Measurements from ENCODE around the gene MAPK1.
"Not testable (repeated sequence)": the region's sequence is repeated elsewhere in the genome, so short reads cannot be mapped to it uniquely, and the experiment has no call there.

Gene MAPK1

DNA sequence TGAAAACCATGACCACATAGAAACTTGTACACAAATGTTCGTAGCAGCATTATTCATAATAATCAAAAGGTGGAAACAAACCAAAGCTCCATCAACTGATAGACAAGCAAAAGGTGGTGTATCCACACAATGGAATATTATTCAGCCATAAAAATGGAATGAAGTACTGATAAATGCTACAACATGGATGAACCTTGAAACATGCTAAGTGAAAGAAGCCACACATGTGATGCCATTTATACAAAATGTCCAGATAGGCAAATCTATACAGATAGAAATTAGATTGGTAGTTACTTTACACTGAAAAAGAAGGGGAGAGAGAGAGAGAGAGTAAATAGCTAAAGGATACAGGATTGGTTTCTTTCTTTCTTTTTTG, 27.7 kb downstream of the MAPK1 start:
- Histone ChIP-seq H3K4me2 (ENCODE audit: low read depth, low read length, poor library complexity, severe bottlenecking) (no peak overlapping the region), H3K27me3 (ENCODE audit: low read length) (no peaks in the 10 kb centered on the region), H3K9ac (ENCODE audit: low read length) (no peak overlapping the region), H3K9me3 (ENCODE audit: insufficient read depth, low read length) (no peaks in the 10 kb centered on the region), H4K20me1 (ENCODE audit: low read depth, low read length) (no peaks in the 10 kb centered on the region), H3F3A (ENCODE audit: insufficient read depth) (peaks cover 9% of the 10 kb centered on the region; the same call in 1 of the 2 replicates), H2AFZ (ENCODE audit: low read depth, low read length, severe bottlenecking) (no peak overlapping the region), H3K36me3 (ENCODE audit: low read length) (no peaks in the 10 kb centered on the region), H3K27ac (ENCODE audit: low read depth, low read length) (no peak overlapping the region), H3K9me2 (replicated peaks; ENCODE audit: insufficient read depth, low read length) (no peaks in the 10 kb centered on the region), H3K4me3 (ENCODE audit: insufficient read depth, low read length, poor library complexity, severe bottlenecking) (no peak overlapping the region), H3K79me2 (ENCODE audit: insufficient read depth, low read length) (peaks cover 73% of the 10 kb centered on the region)
- TF ChIP-seq, protein P1, sequence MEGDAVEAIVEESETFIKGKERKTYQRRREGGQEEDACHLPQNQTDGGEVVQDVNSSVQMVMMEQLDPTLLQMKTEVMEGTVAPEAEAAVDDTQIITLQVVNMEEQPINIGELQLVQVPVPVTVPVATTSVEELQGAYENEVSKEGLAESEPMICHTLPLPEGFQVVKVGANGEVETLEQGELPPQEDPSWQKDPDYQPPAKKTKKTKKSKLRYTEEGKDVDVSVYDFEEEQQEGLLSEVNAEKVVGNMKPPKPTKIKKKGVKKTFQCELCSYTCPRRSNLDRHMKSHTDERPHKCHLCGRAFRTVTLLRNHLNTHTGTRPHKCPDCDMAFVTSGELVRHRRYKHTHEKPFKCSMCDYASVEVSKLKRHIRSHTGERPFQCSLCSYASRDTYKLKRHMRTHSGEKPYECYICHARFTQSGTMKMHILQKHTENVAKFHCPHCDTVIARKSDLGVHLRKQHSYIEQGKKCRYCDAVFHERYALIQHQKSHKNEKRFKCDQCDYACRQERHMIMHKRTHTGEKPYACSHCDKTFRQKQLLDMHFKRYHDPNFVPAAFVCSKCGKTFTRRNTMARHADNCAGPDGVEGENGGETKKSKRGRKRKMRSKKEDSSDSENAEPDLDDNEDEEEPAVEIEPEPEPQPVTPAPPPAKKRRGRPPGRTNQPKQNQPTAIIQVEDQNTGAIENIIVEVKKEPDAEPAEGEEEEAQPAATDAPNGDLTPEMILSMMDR (IDR thresholded peaks at IDR 0.05; ENCODE audit: insufficient read depth, low read length, poor library complexity, severe bottlenecking): no peak
- TF ChIP-seq EZH2phosphoT487 (conservative IDR thresholded peaks at IDR 0.05; ENCODE audit: low read length): no peak

DNA sequence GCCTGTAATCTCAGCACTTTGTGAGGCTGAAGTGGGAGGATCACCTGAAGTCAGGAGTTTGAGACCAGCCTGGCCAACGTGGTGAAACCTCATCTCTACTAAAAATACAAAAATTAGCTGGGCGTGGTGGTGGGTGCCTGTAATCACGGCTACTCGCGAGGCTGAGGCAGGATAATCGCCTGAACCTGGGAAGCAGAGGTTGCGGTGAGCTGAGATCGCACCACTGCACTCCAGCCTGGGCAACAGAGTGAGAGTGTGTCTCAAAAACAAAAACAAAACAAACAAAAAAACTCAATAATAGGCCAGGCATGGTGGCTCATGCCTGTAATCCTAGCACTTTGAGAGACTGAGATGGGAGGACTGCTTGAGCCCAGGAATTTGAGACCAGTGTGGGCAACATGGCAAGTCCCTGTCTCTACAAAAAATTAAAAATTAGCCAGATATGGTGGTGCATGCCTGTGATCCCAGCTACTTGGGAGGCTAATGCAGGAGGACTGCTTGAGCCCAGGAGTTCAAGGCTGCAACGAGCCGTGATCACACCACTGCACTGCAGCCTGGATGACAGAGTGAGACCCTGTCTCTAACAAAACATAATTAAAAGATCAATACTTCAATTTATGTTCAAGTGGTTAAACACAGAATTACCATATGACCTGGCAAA, 28.2 kb downstream of the MAPK1 start:
- H3K27ac ChIP-seq (ENCODE audit: low read depth, low read length); H3K4me2 ChIP-seq (ENCODE audit: low read depth, low read length, poor library complexity, severe bottlenecking); H3K9me3 ChIP-seq (ENCODE audit: insufficient read depth, low read length); H2AFZ ChIP-seq (ENCODE audit: low read depth, low read length, severe bottlenecking); H3K9me2 ChIP-seq (replicated peaks; ENCODE audit: insufficient read depth, low read length); H3K27me3 ChIP-seq (ENCODE audit: low read length); H3K4me3 ChIP-seq (ENCODE audit: insufficient read depth, low read length, poor library complexity, severe bottlenecking); H3K36me3 ChIP-seq (ENCODE audit: low read length); H3F3A ChIP-seq (ENCODE audit: insufficient read depth); H4K20me1 ChIP-seq (ENCODE audit: low read depth, low read length); H3K9ac ChIP-seq (ENCODE audit: low read length): not testable (repeated sequence)
- H3K79me2 ChIP-seq (ENCODE audit: insufficient read depth, low read length): peaks cover 73% of the 10 kb centered on the region

DNA sequence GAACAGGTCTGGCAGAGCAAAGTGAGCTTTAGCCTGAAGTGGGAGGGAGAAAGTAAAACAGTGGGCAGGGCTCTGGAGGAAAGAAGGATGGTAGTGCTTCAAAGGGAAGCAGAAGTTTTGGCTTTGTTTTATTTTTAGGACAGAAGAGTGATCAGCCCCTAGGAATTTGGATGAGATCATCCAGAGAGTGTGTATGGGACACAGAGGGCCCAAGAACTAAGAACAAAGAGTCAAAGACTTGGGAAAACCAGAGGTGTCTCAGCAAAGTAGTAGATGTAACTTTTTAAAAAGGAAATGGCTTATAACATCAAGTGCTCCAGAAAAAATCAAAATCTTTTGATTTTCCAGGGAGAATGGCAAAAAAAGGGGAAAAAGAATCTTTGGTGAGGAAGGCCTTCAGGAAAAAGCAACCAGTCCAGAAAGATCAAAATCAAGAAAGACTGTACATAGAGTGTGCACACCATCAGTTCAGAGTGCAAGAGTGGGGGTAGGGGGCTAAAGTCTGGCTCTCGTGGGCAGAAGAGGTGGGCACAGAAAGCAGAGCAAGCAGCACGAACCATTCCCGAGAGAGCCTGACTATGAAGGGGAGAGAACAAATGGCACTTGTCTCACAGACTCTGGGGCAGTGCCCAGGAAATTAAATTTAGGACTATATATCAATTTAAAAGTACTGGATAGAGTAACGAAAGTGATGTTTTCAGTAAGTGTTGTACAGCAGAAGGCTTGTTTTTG, 30.0 kb downstream of the MAPK1 start:
- no peaks in the 10 kb centered on the region for H3K9me2 ChIP-seq (replicated peaks; ENCODE audit: insufficient read depth, low read length)
- no peaks in the 10 kb centered on the region for H3K27me3 ChIP-seq (ENCODE audit: low read length)
- H3K9ac ChIP-seq (ENCODE audit: low read length): no peak overlapping the region
- no peak overlapping the region for H3K27ac ChIP-seq (ENCODE audit: low read depth, low read length)
- no peaks in the 10 kb centered on the region for H3K9me3 ChIP-seq (ENCODE audit: insufficient read depth, low read length)
- H3K36me3 ChIP-seq (ENCODE audit: low read length): no peaks in the 10 kb centered on the region
- H3K79me2 ChIP-seq (ENCODE audit: insufficient read depth, low read length): peaks cover 65% of the 10 kb centered on the region
- no peak overlapping the region for H3K4me3 ChIP-seq (ENCODE audit: insufficient read depth, low read length, poor library complexity, severe bottlenecking)
- TF ChIP-seq EZH2phosphoT487 (conservative IDR thresholded peaks at IDR 0.05; ENCODE audit: low read length): no peak
- TF ChIP-seq, protein P1 (IDR thresholded peaks at IDR 0.05; ENCODE audit: insufficient read depth, low read length, poor library complexity, severe bottlenecking): no peak
- no peaks in the 10 kb centered on the region for H4K20me1 ChIP-seq (ENCODE audit: low read depth, low read length)
- no peak overlapping the region for H3K4me2 ChIP-seq (ENCODE audit: low read depth, low read length, poor library complexity, severe bottlenecking)
- H3F3A ChIP-seq (ENCODE audit: insufficient read depth): peaks cover 9% of the 10 kb centered on the region; the same call in 1 of the 2 replicates
- H2AFZ ChIP-seq (ENCODE audit: low read depth, low read length, severe bottlenecking): no peak overlapping the region

DNA sequence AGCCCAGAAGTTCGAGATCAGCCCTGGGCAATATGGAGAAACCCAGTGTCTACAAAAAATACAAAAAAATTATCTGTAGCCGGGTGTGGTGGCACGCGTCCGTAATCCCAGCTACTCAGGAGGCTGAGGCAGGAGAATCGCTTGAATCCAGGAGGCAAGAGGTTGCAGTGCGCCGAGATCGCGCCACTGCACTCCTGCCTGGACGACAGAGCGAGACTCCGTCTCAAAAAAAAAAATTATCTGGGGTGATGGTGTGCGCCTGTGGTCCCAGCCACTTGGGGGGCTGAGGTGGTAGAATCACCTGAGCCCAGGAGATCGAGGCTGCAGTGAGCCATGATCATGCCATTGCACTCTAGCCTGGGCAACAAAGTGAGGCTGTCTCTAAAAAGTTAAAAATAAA, 31.0 kb downstream of the MAPK1 start:
- H3K79me2 ChIP-seq (ENCODE audit: insufficient read depth, low read length): peaks cover 72% of the 10 kb centered on the region
- H3K27ac ChIP-seq (ENCODE audit: low read depth, low read length); H3F3A ChIP-seq (ENCODE audit: insufficient read depth); H4K20me1 ChIP-seq (ENCODE audit: low read depth, low read length); H2AFZ ChIP-seq (ENCODE audit: low read depth, low read length, severe bottlenecking); H3K27me3 ChIP-seq (ENCODE audit: low read length); H3K9me2 ChIP-seq (replicated peaks; ENCODE audit: insufficient read depth, low read length); H3K9me3 ChIP-seq (ENCODE audit: insufficient read depth, low read length); H3K4me2 ChIP-seq (ENCODE audit: low read depth, low read length, poor library complexity, severe bottlenecking); H3K36me3 ChIP-seq (ENCODE audit: low read length); H3K4me3 ChIP-seq (ENCODE audit: insufficient read depth, low read length, poor library complexity, severe bottlenecking); H3K9ac ChIP-seq (ENCODE audit: low read length): not testable (repeated sequence)
